ENCODE data around the gene JARID2.

The JARID2 gene

DNA sequence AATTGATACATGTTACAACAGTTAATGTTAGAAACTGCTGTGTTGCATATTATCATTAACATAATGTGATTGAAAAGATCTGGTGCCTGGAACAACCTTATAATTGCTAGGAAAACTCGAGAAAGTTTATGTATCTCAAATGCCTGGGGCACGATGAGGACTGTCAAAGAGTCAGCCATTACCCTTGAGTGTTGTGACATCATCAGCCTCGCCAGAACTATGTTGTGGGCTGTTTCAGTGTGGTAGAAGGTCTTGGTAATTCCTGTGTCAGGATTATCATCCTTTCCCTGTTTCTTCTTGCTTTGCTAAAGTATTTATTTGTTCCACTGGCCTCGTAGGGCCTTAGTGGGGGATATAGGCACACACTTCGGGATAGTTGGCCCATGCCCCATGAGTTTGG, 231.9 kb downstream of the JARID2 start:
- DNase-seq, result no peak

DNA sequence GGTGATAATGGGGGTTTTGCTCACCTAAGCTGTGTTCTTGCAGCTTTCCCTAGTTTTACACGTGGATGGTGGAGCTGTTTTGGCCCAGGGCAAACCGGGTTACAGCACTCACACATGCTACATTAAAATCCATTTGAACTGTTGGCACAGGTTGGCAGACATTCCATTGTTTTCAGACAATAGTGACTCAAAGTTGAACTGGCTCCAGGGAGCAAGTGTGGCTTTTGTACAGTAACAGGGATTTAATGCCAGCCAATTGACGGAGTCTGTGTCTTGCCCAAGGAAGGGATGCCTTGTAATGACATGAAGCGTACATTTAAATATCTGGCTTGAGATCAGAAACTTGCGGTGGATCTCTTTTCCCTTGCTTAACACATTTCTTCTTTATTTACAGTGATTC, 233.9 kb downstream of the JARID2 start:
- DNase-seq, result no peak

DNA sequence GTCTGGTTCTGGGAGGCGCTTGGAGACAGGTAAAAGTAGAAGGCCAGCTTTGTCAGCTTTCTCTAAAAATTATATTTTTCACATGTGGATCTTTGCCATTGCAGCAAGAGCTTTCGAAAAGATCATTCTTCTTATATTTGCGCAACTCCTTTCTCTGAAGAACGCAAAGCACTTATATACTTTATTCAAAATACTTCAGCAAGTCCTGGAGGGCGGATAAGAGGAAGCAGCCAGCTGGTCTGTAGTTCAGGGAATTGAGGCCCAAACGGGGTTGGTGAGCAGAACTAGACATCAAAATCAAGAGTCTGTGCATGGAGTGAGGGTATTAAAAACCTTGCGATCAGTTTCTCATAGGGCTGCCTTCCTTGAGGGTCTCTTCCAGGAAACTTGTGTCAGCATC, 234.7 kb downstream of the JARID2 start:
- no peak for DNase-seq

DNA sequence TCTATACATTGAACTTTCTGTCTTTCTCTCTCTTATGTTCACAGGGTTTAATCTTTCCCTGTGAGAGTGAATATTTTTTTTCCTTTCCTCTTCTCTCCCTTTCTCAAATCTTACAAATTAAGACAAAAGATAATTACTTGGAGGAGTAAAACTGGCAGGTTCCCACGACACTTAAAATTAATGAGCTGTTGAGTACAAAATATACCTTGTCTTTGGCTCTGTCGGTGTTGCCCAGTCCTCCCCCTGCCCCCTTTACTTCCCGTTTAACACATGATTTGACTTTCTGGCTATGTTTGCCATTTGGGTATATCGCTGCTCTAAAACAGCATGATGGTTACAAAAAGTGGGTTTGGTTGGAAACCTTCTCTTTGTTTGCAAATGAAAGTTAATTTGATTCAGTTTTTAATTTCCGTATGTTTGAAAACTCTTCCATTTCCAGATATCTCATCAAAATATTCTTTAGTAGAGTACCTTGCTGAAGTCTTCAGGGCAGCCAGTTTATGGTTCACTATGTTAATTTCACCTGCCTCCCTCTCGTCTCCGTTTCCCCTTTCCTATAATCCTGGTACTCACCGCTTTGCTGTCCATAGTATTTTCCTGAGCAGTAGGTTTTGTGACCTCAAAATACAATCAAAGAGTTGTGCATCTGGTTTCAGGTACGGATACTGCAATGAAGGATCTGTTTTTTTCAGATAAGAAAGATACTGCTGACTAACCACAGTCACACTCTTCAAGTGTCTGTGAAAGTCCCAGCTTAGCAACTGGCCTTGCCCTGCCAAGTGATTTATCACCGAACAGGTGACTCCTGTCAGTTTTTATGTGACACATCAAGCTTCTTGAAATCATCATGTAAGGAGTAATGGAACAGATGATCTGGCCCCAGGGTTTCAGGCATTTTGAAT, 235.8 kb downstream of the JARID2 start:
- DNase-seq, result no peak

DNA sequence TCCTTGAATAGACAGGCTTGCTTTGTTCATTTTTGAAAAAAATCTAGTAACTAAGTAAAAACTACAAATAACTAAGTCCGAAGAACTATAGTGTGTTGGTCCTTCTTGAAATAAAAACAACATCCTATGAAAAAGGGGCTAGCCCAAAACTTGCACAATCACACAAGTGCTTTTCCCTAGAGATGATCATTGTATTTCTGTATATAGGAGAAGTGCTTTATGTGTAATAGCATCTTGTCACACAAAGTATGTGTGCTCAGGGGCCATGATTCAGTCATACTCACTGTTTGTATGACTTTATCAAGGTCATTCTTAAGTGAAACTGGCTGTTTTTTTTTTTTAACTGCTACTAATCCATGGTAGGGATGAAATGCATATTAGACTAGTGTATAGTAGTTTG, 237.2 kb downstream of the JARID2 start:
- DNase-seq, result no peak

DNA sequence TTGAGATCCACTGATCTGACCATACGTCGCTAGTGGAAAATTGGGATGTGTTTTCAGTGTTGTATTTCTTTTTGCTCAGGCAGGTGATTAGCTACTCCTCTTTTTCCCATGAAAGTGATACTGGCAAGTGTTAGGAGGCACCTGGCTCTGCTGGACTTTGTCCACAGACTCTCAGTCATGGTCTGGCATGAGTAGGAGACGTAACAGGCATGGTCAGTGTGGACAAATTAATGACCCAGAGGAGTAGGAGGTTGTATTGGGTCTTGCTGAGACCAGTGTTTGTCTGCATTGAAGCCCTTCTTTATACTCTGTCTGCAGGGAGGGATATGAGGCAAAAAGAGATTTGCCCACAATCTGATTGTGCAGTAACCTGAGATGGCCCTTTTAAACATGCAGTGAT, 238.3 kb downstream of the JARID2 start:
- no peak for DNase-seq

DNA sequence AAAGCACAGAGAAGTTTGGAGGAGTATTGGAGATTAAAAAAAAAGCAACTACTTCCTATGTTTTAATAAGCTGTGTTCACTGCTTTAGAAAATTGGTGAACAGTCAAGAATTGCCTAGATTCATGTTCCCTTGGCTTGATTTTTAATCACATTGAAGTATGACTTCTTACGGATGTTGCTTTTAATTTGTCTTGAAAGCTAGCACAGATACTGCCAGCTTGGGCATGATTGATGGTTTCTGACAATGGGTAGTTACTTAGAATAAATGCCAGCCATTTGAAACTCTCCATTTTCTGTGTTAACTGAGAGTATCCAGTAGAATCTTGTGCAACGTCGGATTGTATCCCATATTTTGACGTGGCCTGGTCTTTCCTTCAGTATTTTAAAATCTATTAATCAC, 239.0 kb downstream of the JARID2 start:
- DNase-seq, result no peak

DNA sequence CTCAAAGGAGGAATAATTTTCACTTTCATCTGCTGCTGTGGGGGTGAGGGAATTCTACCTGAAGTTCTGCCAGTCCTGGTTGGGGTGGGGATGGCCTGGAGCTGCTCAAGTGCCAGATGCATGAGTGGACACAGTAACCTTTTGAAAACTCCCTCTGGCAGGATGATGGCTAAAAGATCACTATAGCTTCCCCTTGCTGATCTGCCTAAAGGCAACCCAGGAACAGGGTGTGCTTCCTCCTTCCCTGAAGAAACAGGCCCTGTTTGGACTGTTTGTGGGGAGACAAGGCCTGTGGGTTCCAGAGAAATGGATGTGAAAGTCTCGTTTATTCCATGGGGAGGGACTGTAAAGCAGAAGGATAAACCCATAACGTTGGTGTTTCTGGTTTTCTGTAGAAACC, 240.1 kb downstream of the JARID2 start:
- DNase-seq, result no peak

DNA sequence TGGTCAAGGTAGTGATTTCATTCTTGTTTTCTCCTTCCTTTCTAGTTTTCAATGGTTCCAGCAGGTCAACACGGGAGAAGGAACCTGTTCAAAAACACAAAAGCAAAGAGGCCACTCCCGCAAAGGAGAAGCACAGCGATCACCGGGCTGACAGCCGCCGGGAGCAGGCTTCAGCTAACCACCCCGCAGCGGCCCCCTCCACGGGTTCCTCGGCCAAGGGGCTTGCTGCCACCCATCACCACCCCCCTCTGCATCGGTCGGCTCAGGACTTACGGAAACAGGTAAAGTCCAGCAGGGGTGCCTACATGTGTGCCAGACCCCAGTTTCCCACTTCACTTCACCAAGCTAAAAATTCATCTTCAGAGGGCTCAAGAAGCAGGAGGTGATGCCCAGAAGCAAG, 241.4 kb downstream of the JARID2 start:
- DNase-seq, result no peak

DNA sequence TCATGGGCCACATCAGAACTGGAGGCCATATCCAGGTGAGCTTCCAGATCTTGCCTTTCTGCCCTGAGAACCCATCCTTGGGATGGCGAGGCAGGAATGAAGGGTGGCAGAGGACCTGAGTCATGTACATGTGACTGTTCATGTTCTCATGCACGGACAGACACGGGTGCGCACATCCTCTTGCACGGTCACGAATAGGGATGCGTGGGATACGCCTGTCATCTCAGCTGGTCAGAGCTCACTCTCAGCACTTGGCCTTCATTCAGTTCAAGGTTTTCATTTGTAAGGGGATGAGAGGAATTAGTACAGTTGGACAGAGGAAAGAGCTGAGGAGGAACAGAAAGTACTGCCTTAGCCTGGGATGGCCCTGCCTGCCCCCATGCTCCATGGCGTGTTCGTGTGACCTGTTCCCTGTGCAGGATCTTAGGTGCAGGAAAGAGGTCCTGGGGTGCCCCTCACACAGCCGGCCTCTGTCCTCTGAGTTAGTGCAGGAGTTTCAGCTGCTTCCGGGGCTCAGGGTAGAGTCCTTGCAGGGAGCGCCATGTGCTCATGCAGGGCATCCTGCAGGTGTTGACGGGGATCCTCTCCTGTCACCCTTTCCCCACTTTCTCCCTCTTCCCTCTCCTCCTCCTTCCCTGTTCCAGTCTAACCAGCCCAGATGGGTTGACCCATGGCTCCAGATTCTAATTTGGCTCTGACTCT, 243.5 kb downstream of the JARID2 start:
- no peak for DNase-seq

DNA sequence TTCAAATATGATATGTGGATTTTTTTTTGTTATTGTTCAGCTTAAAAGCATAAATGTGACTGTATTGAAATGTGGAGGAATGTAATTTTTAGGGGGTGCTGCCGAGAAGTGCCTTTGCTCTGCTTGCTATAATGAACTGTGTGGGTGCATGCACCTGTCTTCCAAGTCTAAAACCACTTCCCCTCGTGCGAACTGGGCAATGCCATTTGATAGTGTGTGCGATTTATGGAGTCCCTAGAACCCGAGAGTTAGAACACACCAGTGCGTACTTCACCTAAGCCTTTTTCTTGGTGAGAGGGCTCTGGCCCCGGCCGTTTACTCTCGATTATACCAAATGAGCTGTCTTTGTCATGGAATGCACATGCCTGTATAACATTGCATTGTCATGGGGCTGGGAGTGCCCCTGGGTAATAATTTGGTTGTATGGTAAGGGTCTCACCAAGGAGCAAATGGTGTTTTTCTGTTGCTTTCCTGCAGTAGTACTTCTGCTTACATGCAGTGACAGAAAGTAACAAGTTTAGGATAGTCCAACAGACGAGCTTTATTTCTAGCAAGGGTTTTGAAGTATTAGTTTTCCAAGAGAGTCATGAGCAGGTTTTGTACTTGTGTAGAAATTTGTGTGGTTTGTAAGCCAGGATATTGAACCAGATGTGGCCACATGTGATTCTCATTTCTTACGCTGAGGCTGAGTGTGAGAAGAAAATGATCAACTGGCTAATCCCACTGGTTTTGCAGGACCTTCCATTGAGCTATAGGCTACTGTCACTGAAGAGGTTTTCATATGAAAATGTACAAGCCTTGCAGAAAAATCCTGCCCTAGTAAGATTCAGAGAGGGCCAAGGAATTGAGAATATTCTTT, 244.6 kb downstream of the JARID2 start:
- DNase-seq, result no peak

DNA sequence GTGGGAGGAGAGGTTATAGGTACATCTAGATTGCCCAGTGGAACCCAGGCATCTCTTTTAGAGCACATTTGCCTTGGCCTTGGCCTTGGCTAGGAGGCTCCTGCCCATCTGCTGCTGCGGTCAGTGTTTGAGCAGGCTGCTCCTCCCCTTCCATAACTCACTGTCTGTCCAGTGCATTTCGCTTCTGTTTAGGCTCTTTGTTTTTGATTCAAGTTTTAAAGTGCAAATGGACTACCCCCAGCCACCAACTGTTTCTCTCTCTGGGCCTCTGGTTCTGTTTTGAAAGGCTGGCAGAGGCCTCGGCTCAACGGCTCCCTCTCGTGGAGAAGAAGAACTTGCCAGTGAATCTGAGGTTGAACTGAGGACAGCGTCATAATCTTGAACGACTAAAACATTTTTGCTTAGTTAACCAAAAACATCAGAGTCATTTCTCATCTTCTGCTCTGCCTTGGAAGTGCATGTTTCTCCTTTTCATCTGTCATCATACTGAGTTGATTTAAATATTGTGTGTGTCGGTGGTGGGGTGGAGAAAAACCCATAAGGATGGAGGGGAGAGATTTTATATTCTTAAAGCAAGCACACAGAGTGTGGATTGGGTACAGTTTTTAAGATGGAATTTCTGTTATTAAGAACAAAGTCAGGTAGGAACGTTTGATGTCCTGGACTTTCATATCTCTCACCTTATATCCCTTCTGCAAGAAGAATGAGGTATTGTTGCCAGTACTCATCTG, 245.6 kb downstream of the JARID2 start:
- no peak for DNase-seq

DNA sequence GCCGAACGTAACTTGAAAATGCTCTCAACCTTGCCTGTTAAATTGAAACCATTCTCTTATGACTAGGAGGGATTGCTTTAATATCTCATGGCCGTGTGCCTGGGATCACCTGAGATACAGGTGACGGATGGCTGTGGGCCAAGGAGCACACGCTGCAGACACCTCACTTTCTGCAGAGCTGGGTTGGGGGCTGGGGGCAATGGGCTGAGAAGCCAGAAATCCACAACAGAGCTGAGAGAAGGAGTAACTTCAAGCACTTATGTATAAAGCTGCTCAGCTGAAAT, 246.1 kb downstream of the JARID2 start:
- no peak for DNase-seq

DNA sequence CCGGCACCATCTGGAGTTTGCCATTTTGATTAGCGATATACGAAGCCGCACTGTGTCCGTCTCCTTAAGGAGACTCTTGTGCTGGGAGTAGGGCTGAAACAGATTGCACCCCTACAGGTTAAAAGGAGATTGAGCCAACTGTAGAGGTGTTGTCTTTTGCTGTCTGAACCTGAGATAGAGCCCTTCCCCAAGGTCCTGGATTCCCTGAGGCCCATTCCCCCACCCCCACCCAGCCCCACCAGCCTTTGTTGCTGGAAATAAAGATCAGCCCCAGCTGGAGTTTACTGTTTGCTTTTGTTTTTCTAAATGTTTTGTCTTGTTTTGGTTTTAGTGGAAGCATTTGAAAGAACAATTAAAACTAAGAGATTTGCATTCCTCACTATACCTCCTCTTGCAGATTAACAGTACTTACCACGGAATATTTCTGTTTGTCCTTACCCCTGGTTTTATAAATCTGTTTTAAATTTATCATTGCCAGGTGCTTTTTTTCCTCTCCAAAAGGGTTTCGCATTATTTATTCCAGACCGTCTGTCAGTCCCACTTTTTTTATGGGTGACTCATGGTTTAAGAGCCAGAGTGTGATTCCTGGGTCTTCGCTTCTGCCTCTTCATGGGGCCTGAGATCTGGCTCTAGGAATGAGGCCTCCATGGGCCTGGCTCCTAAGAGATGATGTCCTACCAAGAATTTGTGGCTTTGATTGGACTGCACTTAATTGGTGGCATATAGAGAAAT, 247.7 kb downstream of the JARID2 start:
- DNase-seq, result no peak

DNA sequence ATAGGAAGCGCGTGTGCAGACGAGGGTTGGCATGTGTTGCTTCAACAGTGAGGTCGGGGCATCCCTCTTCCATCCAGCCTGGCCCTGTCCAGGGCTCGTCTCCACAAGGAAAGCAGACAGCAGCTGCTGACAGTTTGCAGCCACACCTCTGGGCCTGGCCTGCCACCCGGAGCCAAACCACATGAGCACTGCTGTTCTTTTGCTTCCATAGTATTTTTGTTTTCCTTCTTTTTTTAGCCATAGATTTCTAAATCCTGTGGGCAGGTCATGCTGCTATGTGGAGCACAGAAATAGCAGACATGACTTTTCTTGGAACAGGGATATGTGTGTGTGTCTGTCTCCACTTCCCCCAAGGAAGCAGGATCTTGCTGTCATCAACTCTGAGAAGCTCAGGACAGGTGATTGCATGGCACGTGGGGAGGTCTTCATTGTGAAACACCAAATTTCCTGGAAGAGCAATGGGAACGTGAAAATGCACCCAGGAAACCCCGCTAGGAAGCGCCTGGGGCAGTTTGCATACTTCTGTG, 249.6 kb downstream of the JARID2 start:
- DNase-seq, result no peak

DNA sequence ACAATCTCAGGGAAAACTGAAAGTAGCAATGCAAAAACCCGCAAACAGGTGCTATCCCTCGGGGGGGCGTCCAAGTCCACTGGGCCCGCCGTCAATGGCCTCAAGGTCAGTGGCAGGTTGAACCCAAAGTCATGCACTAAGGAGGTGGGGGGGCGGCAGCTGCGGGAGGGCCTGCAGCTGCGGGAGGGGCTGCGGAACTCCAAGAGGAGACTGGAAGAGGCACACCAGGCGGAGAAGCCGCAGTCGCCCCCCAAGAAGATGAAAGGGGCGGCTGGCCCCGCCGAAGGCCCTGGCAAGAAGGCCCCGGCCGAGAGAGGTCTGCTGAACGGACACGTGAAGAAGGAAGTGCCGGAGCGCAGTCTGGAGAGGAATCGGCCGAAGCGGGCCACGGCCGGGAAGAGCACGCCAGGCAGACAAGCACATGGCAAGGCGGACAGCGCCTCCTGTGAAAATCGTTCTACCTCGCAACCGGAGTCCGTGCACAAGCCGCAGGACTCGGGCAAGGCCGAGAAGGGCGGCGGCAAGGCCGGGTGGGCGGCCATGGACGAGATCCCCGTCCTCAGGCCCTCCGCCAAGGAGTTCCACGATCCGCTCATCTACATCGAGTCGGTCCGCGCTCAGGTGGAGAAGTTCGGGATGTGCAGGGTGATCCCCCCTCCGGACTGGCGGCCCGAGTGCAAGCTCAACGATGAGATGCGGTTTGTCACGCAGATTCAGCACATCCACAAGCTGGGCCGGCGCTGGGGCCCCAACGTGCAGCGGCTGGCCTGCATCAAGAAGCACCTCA, 250.7 kb downstream of the JARID2 start:
- no peak for DNase-seq

DNA sequence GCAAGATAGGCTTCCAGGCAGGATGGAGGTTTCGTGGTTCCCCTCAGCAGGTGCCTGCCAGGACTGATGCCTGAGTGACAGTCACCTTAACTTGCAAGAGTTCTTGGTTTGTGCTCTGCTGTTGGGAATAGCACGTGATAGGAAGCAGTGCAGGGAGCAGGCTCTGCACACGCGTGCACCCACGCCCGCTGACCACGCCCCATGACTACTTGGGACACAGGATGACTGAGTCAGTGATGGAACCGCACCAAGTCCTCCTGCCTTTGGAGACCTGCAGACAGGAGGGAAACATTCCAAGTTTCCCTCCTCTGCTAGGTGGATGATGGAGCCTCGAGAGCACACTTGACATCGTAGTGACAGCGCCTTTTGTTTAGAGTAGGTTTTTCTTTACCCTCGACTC, 252.8 kb downstream of the JARID2 start:
- DNase-seq, result no peak

DNA sequence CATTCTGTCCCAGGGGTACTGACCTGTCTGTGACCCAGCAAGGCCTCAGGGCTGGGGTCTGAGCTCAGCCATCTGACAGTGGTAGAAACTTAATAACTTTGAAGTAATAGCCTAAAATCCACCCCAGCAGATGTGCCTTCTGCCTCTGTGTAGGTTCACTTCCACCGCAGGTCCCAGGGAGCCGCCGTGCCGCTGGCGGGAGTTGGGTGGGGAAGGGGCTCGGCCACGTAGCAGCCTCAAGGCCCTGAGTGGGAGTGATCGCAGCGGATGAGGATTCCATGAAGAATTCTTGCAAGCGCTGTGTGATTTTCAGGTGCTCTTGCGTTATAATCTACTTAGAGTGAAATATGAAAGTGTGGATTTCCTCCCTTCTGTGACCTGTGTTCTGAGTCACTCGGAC, 253.3 kb downstream of the JARID2 start:
- DNase-seq, result no peak

DNA sequence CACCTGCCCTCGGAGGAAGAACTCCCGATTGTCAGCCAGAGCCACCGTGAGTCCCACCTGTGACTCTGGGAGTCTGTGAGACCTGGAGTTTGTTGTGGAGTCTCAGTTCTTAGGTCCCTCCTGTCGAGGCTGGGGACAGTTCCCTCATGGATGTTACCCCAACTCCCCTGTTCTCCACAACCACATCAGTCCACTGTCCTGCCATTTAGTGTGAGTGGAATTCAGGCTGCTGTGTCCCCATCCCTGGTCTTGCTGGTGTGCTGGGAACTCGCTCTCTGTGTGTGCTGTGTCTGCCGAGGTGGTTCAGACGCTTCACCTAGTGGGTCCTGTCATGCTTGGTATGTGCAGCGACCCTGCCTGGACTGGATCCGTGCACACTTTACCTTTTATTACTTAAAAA, 253.7 kb downstream of the JARID2 start:
- DNase-seq, result no peak

DNA sequence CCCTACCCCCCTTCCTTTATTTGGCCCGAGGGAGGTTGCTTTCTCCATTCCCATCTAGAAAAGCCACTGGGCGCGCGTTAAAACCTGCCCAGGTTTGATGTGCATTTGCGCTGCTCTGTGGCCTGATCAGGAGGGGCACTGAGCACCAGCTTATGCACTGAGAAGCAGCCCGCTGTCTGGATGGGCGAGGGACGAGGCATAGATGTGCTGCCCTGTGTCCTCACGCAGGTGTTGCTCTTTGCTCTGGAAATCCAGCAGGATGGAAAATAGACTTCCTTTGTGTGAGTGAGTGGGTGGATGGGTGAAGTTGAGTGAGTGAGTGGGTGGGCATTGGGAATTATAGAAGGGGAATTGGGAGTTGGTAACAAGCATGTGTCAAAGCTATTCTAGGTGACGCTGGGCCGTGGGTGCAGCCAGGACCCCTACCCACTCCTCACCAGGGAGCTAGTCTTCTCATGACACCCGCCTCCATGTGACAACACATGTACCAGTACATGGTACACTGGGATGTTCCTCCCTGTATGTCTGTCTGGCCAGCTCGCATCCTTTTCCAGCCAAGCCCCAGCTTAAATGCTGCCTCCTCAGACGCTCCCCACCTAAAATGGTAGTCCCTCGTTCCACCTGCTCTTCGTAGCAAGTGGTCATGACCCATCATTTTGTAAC, 254.3 kb downstream of the JARID2 start:
- DNase-seq, result no peak

Data from GDM1 (cell line).